AG10803 (cell line): ENCODE data around the gene PRKCH.
A peak's percentile ranks its signal among the peaks of the same experiment; 100 is the strongest.

Experiments used
- DNase-seq: peaks from one replicate; pipeline ENCODE4 v3.0.0; 2010; ENCODE audit warnings: low read depth
- H3K4me3 ChIP-seq: 2 replicates; pipeline ENCODE4 v1.5.1; 2011; ENCODE audit warnings: mild to moderate bottlenecking, low read length, control low read depth
- TF ChIP-seq, protein P1 (sequence below): conservative IDR thresholded peaks from 2 replicates; pipeline ENCODE4 v1.5.1; 2011; ENCODE audit warnings: mild to moderate bottlenecking, low read length, control low read depth, inconsistent platforms

The PRKCH gene

DNA sequence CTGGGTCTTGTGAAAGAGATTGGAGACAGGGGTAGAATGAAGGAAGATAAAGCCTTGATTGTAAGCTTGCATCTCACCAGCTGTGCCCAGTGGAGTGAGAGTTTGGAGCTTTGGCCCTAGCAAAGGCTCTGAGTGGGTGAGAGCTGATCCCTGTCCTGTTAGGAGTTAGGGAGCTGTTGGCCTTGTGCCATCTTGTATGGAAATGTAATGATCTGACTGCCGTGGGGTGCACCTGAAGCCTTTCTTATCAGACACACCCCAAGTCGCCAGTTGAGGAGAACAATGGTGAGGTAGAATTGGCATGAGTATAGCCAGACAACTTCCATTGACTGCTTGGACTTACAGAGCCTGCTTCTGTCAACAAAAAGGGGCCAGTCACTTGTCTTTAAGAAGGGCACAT is 130.1 kb downstream of the PRKCH start:
- DNase-seq: no peak
- TF ChIP-seq, protein P1, sequence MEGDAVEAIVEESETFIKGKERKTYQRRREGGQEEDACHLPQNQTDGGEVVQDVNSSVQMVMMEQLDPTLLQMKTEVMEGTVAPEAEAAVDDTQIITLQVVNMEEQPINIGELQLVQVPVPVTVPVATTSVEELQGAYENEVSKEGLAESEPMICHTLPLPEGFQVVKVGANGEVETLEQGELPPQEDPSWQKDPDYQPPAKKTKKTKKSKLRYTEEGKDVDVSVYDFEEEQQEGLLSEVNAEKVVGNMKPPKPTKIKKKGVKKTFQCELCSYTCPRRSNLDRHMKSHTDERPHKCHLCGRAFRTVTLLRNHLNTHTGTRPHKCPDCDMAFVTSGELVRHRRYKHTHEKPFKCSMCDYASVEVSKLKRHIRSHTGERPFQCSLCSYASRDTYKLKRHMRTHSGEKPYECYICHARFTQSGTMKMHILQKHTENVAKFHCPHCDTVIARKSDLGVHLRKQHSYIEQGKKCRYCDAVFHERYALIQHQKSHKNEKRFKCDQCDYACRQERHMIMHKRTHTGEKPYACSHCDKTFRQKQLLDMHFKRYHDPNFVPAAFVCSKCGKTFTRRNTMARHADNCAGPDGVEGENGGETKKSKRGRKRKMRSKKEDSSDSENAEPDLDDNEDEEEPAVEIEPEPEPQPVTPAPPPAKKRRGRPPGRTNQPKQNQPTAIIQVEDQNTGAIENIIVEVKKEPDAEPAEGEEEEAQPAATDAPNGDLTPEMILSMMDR: no peak
- H3K4me3 ChIP-seq: no peak overlapping the region

DNA sequence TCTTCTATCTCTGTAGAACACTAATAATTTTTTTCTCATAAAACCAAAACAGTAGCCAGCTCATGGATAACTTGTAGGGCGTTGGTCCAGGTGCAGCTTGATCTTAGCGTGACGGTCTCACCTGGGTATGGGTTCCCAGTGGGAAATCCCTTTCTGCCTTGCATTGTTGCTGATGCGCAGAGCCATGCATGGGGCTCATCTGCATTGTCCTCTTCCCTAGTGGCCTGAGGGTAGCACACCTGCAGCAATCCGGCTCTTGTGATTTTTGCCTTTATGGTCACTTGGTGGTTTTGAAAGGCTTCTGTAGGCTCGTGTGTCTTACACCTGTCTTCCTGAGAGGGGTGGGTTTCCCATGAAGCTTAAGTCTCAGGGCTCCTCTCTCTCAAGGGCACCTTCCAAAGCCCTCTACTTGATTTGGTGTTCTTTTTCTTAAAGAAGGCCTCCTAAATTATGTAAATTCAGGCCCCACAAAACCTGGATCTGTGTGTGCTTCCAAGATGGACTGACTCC is 130.6 kb downstream of the PRKCH start:
- TF ChIP-seq, protein P1: no peak
- DNase-seq: no peak
- H3K4me3 ChIP-seq: no peak overlapping the region

DNA sequence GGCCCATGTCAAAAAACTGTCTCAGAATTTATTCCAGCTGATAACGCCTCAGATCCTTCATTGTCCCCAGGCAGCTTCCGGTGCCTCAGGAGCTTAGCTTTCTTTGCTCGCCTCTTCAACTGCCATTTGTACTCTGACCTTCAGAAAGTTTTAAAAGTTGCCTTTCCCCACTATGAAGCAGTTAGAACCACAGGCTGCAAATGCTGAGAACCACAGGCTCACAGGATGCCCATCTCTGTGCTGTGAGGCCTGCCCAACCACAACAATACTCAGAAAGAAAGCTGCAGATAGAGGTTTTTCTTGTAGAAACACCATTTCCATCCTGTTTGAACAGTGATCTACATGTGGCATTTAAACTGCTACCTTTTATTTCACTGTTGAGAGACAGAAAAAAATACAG is 131.1 kb downstream of the PRKCH start:
- DNase-seq: no peak
- no peak overlapping the region for H3K4me3 ChIP-seq
- TF ChIP-seq, protein P1: no peak

DNA sequence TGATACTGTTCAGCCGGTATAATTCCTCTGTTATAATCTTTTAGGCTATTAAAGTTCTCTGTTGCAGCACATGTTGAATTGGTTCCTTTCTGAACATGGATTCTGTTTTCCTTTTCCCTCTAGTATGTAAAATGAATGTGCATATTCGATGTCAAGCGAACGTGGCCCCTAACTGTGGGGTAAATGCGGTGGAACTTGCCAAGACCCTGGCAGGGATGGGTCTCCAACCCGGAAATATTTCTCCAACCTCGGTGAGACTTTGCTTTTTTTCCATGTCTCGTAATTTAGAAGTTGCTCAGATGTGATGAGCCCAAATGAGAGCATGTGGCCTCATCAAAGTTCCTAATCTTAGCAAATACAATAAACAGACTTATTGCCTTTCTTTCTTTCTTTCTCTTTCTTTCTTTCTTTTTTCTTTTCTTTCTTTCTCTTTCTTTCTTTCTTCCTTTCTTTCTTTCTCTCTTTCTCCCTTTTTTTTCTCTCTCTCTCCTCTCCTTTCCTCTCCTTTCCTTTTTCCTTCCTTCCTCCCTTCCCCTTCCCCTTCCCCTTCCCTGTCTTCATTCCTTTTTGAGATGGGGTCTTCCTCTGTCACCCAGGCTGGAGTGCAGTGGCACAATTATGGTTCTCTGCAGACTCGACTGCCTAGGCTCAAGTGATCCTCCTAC is 131.9 kb downstream of the PRKCH start:
- TF ChIP-seq, protein P1: no peak
- no peak overlapping the region for H3K4me3 ChIP-seq
- no peak for DNase-seq

DNA sequence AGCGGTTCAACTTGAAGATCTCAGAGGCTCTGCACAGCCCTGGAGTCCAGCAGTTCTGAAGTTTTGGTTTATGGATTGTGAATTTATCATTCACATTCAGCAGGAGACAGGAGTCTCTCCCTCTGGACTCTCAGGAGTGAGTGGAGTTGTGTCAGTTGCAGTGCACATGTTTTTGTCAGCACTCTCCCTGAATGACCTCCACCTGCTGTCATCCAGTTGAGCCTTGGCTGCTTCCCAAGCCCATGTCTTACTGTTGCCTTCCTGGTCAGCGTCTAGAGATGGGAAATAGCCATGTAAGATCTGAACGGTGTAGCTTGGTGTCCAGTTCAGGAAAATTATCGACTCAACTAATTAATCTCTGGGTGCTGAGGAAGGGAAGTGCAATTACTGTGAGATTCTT is 133.2 kb downstream of the PRKCH start:
- TF ChIP-seq, protein P1: no peak
- H3K4me3 ChIP-seq: no peak overlapping the region
- DNase-seq: no peak

DNA sequence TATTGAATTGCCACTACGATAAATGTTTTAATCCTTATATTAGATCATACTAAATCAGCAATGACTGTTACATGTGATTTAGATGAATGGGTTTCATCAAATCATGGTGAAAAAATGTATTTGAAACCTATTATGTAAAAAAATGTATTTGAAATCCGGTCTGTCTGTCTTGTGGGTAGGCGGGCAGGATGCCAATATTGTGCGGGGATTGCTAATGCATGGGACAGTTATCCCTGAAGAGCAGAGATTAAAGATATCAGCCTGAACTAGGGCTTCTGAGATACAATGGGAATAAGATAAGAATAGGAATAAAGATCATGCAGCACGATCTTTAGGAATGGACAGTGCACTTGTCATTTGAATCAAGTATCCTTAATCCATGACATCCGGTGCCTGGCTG is 134.0 kb downstream of the PRKCH start:
- TF ChIP-seq, protein P1: no peak
- no peak for DNase-seq
- no peak overlapping the region for H3K4me3 ChIP-seq

DNA sequence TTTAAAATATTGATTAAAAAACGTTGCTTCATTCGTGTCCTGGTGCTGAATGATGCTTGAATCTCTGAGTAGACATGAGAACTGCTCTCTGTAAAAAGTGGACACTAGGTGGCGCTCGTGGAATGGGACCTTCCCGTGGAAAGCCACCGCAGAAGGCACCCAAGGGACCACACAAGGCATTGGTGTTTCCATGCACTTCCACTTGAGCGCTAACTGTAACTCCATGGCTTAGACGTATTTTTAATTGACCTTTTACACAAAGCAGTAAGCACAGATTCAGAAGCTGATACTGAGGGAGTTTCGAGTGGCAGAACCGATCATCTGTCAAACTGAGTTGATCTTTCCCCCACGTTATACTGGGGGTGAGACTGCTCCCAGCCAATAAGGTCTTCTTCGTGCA is 135.3 kb downstream of the PRKCH start:
- DNase-seq: peak; percentile 76
- TF ChIP-seq, protein P1: peak; percentile 89
- H3K4me3 ChIP-seq: no peak overlapping the region
